SK-N-SH (cell line): ENCODE results near the gene CCND2. TPM values are rescaled to one million over a fixed set of nuclear protein-coding genes. Genes with fewer than 3 reads are reported as not detected.

Experiments used
- CTCF ChIA-PET: fragments of 300-600, 350-600 bp; formaldehyde crosslinking; extraction: SDS; loops from one replicate; lab custom pipeline; 2021; lab: Yijun Ruan, JAX
- POLR2A ChIA-PET: fragments of 350-600 bp; sonication (Branson Sonifier 250); formaldehyde crosslinking; extraction: SDS; loops from one replicate; lab custom pipeline; 2020; ENCODE audit warnings: antibody characterized with exemption, inconsistent platforms; lab: Yijun Ruan, JAX
- DNase-seq: peaks from one replicate; pipeline ENCODE4 v3.0.0; 2012
- H2AFZ ChIP-seq: fragments of 200-600 bp; sonication (generic); 2 replicates; pipeline ENCODE4 v1.8.1; 2016; ENCODE audit warnings: antibody characterized with exemption, mild to moderate bottlenecking, low read depth
- H3F3A ChIP-seq: fragments of 200-600 bp; sonication (generic); replicated peaks from 2 replicates; pipeline ENCODE3; 2016; ENCODE audit warnings: antibody characterized with exemption, mild to moderate bottlenecking; ENCODE audit not compliant: insufficient read depth
- H3K27ac ChIP-seq, 2 experiments: fragments of 200-500 bp in 1 of 2; fragments of 200-600 bp in 1 of 2; sonication (Bioruptor generic) in 1 of 2; sonication (generic), shearing (Covaris generic) in 1 of 2; 2 replicates each; pipeline versions ENCODE4 v1.5.1 to v1.6.1; 2014 to 2016; ENCODE audit warnings: low read depth in 2 of 2, inconsistent platforms in 1 of 2, low read length in 1 of 2, mild to moderate bottlenecking in 1 of 2, mixed read lengths in 1 of 2
- H3K27me3 ChIP-seq: fragments of 200-600 bp; sonication (generic), shearing (Covaris generic); 2 replicates; pipeline ENCODE4 v1.6.1; 2016; ENCODE audit warnings: mixed run types; ENCODE audit not compliant: insufficient read depth
- H3K36me3 ChIP-seq, 2 experiments: fragments of 200-500 bp in 1 of 2; fragments of 200-600 bp in 1 of 2; sonication (Bioruptor generic) in 1 of 2; sonication (generic) in 1 of 2; replicated peaks in 1 of 2; 2 replicates each; pipeline versions ENCODE3 to v1.5.1; 2014 to 2016; ENCODE audit warnings: low read length in 1 of 2, mild to moderate bottlenecking in 1 of 2; ENCODE audit not compliant: insufficient read depth in 2 of 2, control insufficient read depth in 1 of 2
- H3K4me1 ChIP-seq, 2 experiments: fragments of 200-500 bp in 1 of 2; fragments of 200-600 bp in 1 of 2; sonication (Bioruptor generic) in 1 of 2; sonication (generic), shearing (Covaris generic) in 1 of 2; 2 replicates each; pipeline versions ENCODE4 v1.5.1 to v1.6.1; 2014 to 2016; ENCODE audit warnings: low read depth in 1 of 2, low read length in 1 of 2, mixed run types in 1 of 2; ENCODE audit not compliant: insufficient read depth in 2 of 2, control insufficient read depth in 1 of 2
- H3K4me2 ChIP-seq: fragments of 200-600 bp; sonication (generic), shearing (Covaris generic); 2 replicates; pipeline ENCODE4 v1.6.1; 2017; ENCODE audit warnings: mixed run types
- H3K4me3 ChIP-seq, 2 experiments: fragments of 200-500 bp in 1 of 2; fragments of 200-600 bp in 1 of 2; sonication (Bioruptor generic) in 1 of 2; sonication (generic), shearing (Covaris generic) in 1 of 2; 2 replicates each; pipeline versions ENCODE4 v1.5.1 to v1.8.1; 2014 to 2016; ENCODE audit warnings: low read depth in 2 of 2, inconsistent platforms in 1 of 2, low read length in 1 of 2, mild to moderate bottlenecking in 1 of 2, mixed read lengths in 1 of 2, moderate library complexity in 1 of 2
- H3K79me2 ChIP-seq: fragments of 200-600 bp; sonication (generic); 2 replicates; pipeline ENCODE4 v1.8.1; 2017; ENCODE audit warnings: mild to moderate bottlenecking; ENCODE audit not compliant: insufficient read depth
- H3K9ac ChIP-seq: fragments of 200-600 bp; sonication (generic); 2 replicates; pipeline ENCODE4 v1.6.1; 2017; ENCODE audit warnings: mixed run types
- H3K9me2 ChIP-seq: fragments of 200-600 bp; sonication (generic); 2 replicates; pipeline ENCODE4 v1.6.1; 2017; ENCODE audit warnings: mixed run types
- H3K9me3 ChIP-seq: fragments of 200-600 bp; sonication (generic); 2 replicates; pipeline ENCODE4 v1.6.1; 2017; ENCODE audit warnings: mixed run types, mild to moderate bottlenecking, moderate library complexity
- H4K20me1 ChIP-seq: fragments of 200-600 bp; sonication (generic); 2 replicates; pipeline ENCODE4 v1.6.1; 2017; ENCODE audit warnings: mild to moderate bottlenecking, mixed run types; ENCODE audit not compliant: insufficient read depth
- CTCF ChIP-seq: fragments of 200-600 bp; sonication (generic); IDR thresholded peaks from 2 replicates; pipeline ENCODE4 v1.6.1; 2017; ENCODE audit warnings: antibody characterized with exemption, mild to moderate bottlenecking, moderate library complexity
- ELF1 ChIP-seq: IDR thresholded peaks from 2 replicates; pipeline ENCODE4 v1.4.0; 2012
- EZH2phosphoT487 ChIP-seq: fragments of 200-600 bp; sonication (generic); IDR thresholded peaks from 2 replicates; pipeline ENCODE4 v1.6.1; 2017; ENCODE audit warnings: low read depth, mixed run types, mild to moderate bottlenecking, antibody characterized with exemption, moderate library complexity, borderline replicate concordance
- FOSL2 ChIP-seq: IDR thresholded peaks from 2 replicates; pipeline ENCODE4 v1.4.0; 2012; ENCODE audit warnings: low read depth, mild to moderate bottlenecking, moderate library complexity, borderline replicate concordance
- FOXM1 ChIP-seq: IDR thresholded peaks from 2 replicates; pipeline ENCODE4 v1.4.0; 2012; ENCODE audit warnings: low read depth, mild to moderate bottlenecking
- GABPA ChIP-seq: IDR thresholded peaks from 2 replicates; pipeline ENCODE4 v1.4.0; 2012; ENCODE audit warnings: low read depth, mild to moderate bottlenecking
- GATA2 ChIP-seq: sonication (generic); formaldehyde crosslinking; IDR thresholded peaks from 2 replicates; pipeline ENCODE4 v1.5.0; 2020; ENCODE audit warnings: mild to moderate bottlenecking, missing genetic modification reagents
- IRF3 ChIP-seq: fragments of 150-350 bp; IDR thresholded peaks from 2 replicates; pipeline ENCODE4 v1.6.1; 2016; ENCODE audit warnings: mild to moderate bottlenecking, low read depth, low read length
- JUND ChIP-seq: IDR thresholded peaks from 2 replicates; pipeline ENCODE4 v1.4.0; 2012
- MAX ChIP-seq: IDR thresholded peaks from 2 replicates; pipeline ENCODE4 v1.4.0; 2012; ENCODE audit warnings: low read depth
- MEF2A ChIP-seq: IDR thresholded peaks from 2 replicates; pipeline ENCODE4 v1.4.0; 2012; ENCODE audit warnings: low read depth, borderline replicate concordance
- MXI1 ChIP-seq: IDR thresholded peaks from 2 replicates; pipeline ENCODE4 v1.6.1; 2012; ENCODE audit warnings: mild to moderate bottlenecking, low read depth, low read length, improper control_type of control experiment
- NFIC ChIP-seq: IDR thresholded peaks from 2 replicates; pipeline ENCODE4 v1.4.0; 2012; ENCODE audit warnings: borderline replicate concordance
- PBX3 ChIP-seq: IDR thresholded peaks from 2 replicates; pipeline ENCODE4; 2012
- RAD21 ChIP-seq: IDR thresholded peaks from 2 replicates; pipeline ENCODE4 v1.6.1; 2012; ENCODE audit warnings: mild to moderate bottlenecking, low read length
- RCOR1 ChIP-seq: fragments of 150-350 bp; IDR thresholded peaks from 2 replicates; pipeline ENCODE4 v1.6.1; 2017; ENCODE audit warnings: antibody characterized with exemption, low read length
- RFX5 ChIP-seq: IDR thresholded peaks from 2 replicates; pipeline ENCODE4 v1.6.1; 2012; ENCODE audit warnings: mild to moderate bottlenecking, improper control_type of control experiment, low read length
- RXRA ChIP-seq: IDR thresholded peaks from 2 replicates; pipeline ENCODE4 v1.4.0; 2012; ENCODE audit warnings: low read depth, mild to moderate bottlenecking, borderline replicate concordance
- TCF12 ChIP-seq: IDR thresholded peaks from 2 replicates; pipeline ENCODE4 v1.4.0; 2012
- TEAD4 ChIP-seq: IDR thresholded peaks from 2 replicates; pipeline ENCODE4 v1.4.0; 2012; ENCODE audit warnings: mild to moderate bottlenecking, borderline replicate concordance; ENCODE audit not compliant: insufficient read depth
- YY1 ChIP-seq: IDR thresholded peaks from 2 replicates; pipeline ENCODE4 v1.4.0; 2012; ENCODE audit warnings: low read depth, mild to moderate bottlenecking
- ZBTB33 ChIP-seq: IDR thresholded peaks from 2 replicates; pipeline ENCODE4 v1.4.0; 2012; ENCODE audit warnings: low read depth, borderline replicate concordance
- WGBS: methylation state at CpG from one replicate; pipeline ENCODE4 v1.1.6; 2017; ENCODE audit warnings: low lambda C conversion rate; 5-methylcytosine and 5-hydroxymethylcytosine counted together
- polyA plus RNA-seq, 3 experiments: library from polyadenylated mRNA; depleted of rRNA; stranded (reverse); fragments of >200 nt; gene quantifications; 2 replicates each; pipeline ENCODE4 v1.2.3, GENCODE V29; 2012

Gene CCND2
- polyA plus RNA-seq, 1 of the 3 experiments (the other 2 are of a cell fraction) = not detected

- ChIA-PET CTCF (no interaction called here), POLR2A (no interaction called here)
- no peak overlapping the region for H3K4me2 ChIP-seq
- no peaks in the 10 kb centered on the region for H3K9me3 ChIP-seq
- H2AFZ ChIP-seq = no peak overlapping the region
- peaks cover 7% of the 10 kb centered on the region; the same call in 1 of the 2 replicates for H3K27me3 ChIP-seq
- DNase-seq = no peak
- no peak overlapping the region for H3K27ac ChIP-seq
- no peaks in the 10 kb centered on the region for H3K79me2 ChIP-seq
- H3K9ac ChIP-seq = no peak overlapping the region
- H4K20me1 ChIP-seq = no peaks in the 10 kb centered on the region
- H3K9me2 ChIP-seq = no peaks in the 10 kb centered on the region
- H3K4me3 ChIP-seq = no peak overlapping the region
- H3F3A ChIP-seq = no peaks in the 10 kb centered on the region
- TF ChIP-seq RXRA (no peak), YY1 (no peak), EZH2phosphoT487 (no peak), JUND (no peak), FOSL2 (no peak), CTCF (no peak), TCF12 (no peak), RCOR1 (no peak), RFX5 (no peak), ZBTB33 (no peak), NFIC (no peak), FOXM1 (no peak), GABPA (no peak), TEAD4 (no peak), IRF3 (no peak)
- TF ChIP-seq, all 33 proteins: peak for 0
- Histone ChIP-seq H3K36me3 (no peaks in the 10 kb centered on the region), H3K4me1 (no peaks in the 10 kb centered on the region)
- WGBS = 3% methylated on average over 5 of the region's 10 CpGs
Measured at GRCh38 chr12:4242595-4242994, 31.0 kb upstream of the CCND2 start.

GRCh38 chr12:4243091-4243490, 30.5 kb upstream of the CCND2 start:
- Histone ChIP-seq H3K9me2 (no peaks in the 10 kb centered on the region), H3K27ac (no peak overlapping the region), H3K4me1 (no peaks in the 10 kb centered on the region), H3K36me3 (no peaks in the 10 kb centered on the region), H3K4me2 (no peak overlapping the region), H3K9me3 (no peaks in the 10 kb centered on the region), H2AFZ (no peak overlapping the region), H3K9ac (no peak overlapping the region), H4K20me1 (no peaks in the 10 kb centered on the region), H3F3A (no peaks in the 10 kb centered on the region), H3K79me2 (no peaks in the 10 kb centered on the region), H3K27me3 (peaks cover 12% of the 10 kb centered on the region; the same call in 1 of the 2 replicates), H3K4me3 (no peak overlapping the region)
- WGBS = 10% methylated on average over 6 of the region's 7 CpGs
- ChIA-PET POLR2A (no interaction called here), CTCF (no interaction called here)
- no peak for DNase-seq
- no peak for TF ChIP-seq ELF1
- TF ChIP-seq RAD21 = no peak
- TF ChIP-seq YY1 = no peak
- no peak for TF ChIP-seq PBX3
- TF ChIP-seq MAX = no peak
- TF ChIP-seq MEF2A = no peak
- TF ChIP-seq RFX5 = no peak
- no peak for TF ChIP-seq CTCF
- no peak for TF ChIP-seq MXI1
- TF ChIP-seq GATA2 (CRISPR knock-in tag) = no peak
